HepG2 (cell line): ENCODE data around the gene AAR2. TPM values are rescaled to one million over a fixed set of nuclear protein-coding genes. Genes with fewer than 3 reads are reported as not detected.

ENCODE experiments used
- ATAC-seq: fragments of 200-7000 bp; cut with Tn5 transposase; 3 replicates; pipeline ENCODE4 v1.9.1; 2020; ENCODE audit warnings: mild to moderate bottlenecking, moderate library complexity
- BruUV-seq: library from RNA; stranded (reverse); fragments of 400-500 nt; replicated peaks from 2 replicates; lab custom pipeline; 2021; lab: Mats Ljungman, UMichigan
- CTCF ChIA-PET: fragments of 300-600 bp; formaldehyde crosslinking; extraction: SDS; loops from one replicate; lab custom pipeline; 2021; ENCODE audit warnings: low total read pairs, inconsistent platforms, low intra/inter-chr PET ratio; lab: Yijun Ruan, JAX
- POLR2A ChIA-PET: fragments of 350-600 bp; sonication (Branson Sonifier 250); formaldehyde crosslinking; loops from one replicate; lab custom pipeline; 2020; ENCODE audit warnings: antibody characterized with exemption, inconsistent platforms; lab: Yijun Ruan, JAX
- DNase-seq: peaks from one replicate; pipeline ENCODE4 v3.0.0-alpha.2; 2015; ENCODE audit warnings: low spot score
- FAIRE-seq: peaks from 3 replicates; lab custom pipeline; 2011; peaks lifted over from hg19 to GRCh38; lab: Jason Lieb, UNC
- H2AFZ ChIP-seq: one replicate; pipeline ENCODE4 v1.6.1; 2011; ENCODE audit warnings: low read length, inconsistent platforms
- H3K27ac ChIP-seq: fragments of 300-600 bp; 3 replicates; pipeline ENCODE4 v1.8.0; 2011; ENCODE audit warnings: mixed run types, mild to moderate bottlenecking, mixed read lengths, low read length, inconsistent platforms; ENCODE audit not compliant: insufficient read depth; ENCODE audit errors: extremely low read length
- H3K27me3 ChIP-seq, 2 experiments: fragments of 200-600 bp in 1 of 2; 2 replicates in 1 of 2; 3 replicates in 1 of 2; pipeline versions ENCODE4 v1.6.0 to v1.8.0; 2011; ENCODE audit warnings: low read length in 2 of 2, mild to moderate bottlenecking in 2 of 2, moderate library complexity in 2 of 2, inconsistent platforms in 1 of 2; ENCODE audit not compliant: insufficient read depth in 2 of 2, control insufficient read depth in 1 of 2
- H3K36me3 ChIP-seq, 2 experiments: fragments of 200-600 bp in 1 of 2; replicated peaks in 1 of 2; 2 replicates in 1 of 2; 3 replicates in 1 of 2; pipeline versions ENCODE4 v1.5.1 to v1.8.0; 2011; ENCODE audit warnings: low read length in 2 of 2, inconsistent platforms in 1 of 2; ENCODE audit not compliant: insufficient read depth in 2 of 2, control insufficient read depth in 1 of 2
- H3K4me1 ChIP-seq: 2 replicates; pipeline ENCODE4 v1.5.1; 2012; ENCODE audit warnings: low read length, inconsistent platforms; ENCODE audit not compliant: insufficient read depth
- H3K4me2 ChIP-seq: 2 replicates; pipeline ENCODE4 v1.6.0; 2011; ENCODE audit warnings: low read depth, low read length, inconsistent platforms
- H3K4me3 ChIP-seq, 3 experiments: fragments of 200-600 bp in 1 of 3; sonication (generic), shearing (Covaris generic) in 1 of 3; replicated peaks in 1 of 3; 2 replicates each; pipeline ENCODE4 v1.5.1; 2011 to 2016; ENCODE audit warnings: low read length in 3 of 3, inconsistent platforms in 2 of 3, low read depth in 2 of 3, mild to moderate bottlenecking in 2 of 3, control low read depth in 1 of 3, mixed read lengths in 1 of 3; ENCODE audit not compliant: insufficient read depth in 1 of 3
- H3K79me2 ChIP-seq: one replicate; pipeline ENCODE4 v1.6.1; 2011; ENCODE audit warnings: low read length, inconsistent platforms; ENCODE audit not compliant: insufficient read depth
- H3K9ac ChIP-seq: 2 replicates; pipeline ENCODE4 v1.6.0; 2011; ENCODE audit warnings: mild to moderate bottlenecking, low read depth, low read length, inconsistent platforms; ENCODE audit not compliant: insufficient read depth
- H3K9me3 ChIP-seq: 2 replicates; pipeline ENCODE4 v1.5.1; 2012; ENCODE audit warnings: mild to moderate bottlenecking, low read length
- H4K20me1 ChIP-seq: 2 replicates; pipeline ENCODE4 v1.6.0; 2011; ENCODE audit warnings: inconsistent platforms, mild to moderate bottlenecking, low read length, moderate library complexity; ENCODE audit not compliant: insufficient read depth
- NKX3-1 ChIP-seq: sonication (generic); formaldehyde crosslinking; IDR thresholded peaks from 2 replicates; pipeline ENCODE4 v1.5.0; 2020; ENCODE audit warnings: missing genetic modification reagents
- SMYD3 ChIP-seq: sonication (generic); formaldehyde crosslinking; IDR thresholded peaks from 2 replicates; pipeline ENCODE4 v1.8.1; 2023; ENCODE audit warnings: mild to moderate bottlenecking, missing genetic modification reagents
- WGBS: methylation state at CpG from one replicate; pipeline ENCODE4 v1.1.6; 2017; ENCODE audit warnings: low lambda C conversion rate; 5-methylcytosine and 5-hydroxymethylcytosine counted together
- in situ Hi-C: cut with HindIII; loops from 2 replicates; pipeline ENCODE4 v1.10.0; 2017; ENCODE audit warnings: low pct_unique_long_range_greater_than_20kb; ENCODE audit not compliant: extremely low pct_ligation_motif_present
- intact Hi-C: fragments of 100-400 bp; cut with micrococcal nuclease; formaldehyde crosslinking; loops from one replicate; pipeline ENCODE4 v1.10.0; 2022; ENCODE audit not compliant: unreplicated experiment
- polyA plus RNA-seq, 8 experiments: library from polyadenylated mRNA; depleted of rRNA in 3 of 8; stranded (reverse) in 7 of 8; unstranded in 1 of 8; fragments of >200 nt; fragmentation: Illumina TruSeq in 4 of 8; extraction: Trizol in 4 of 8; gene quantifications; 2 replicates each; pipeline versions ENCODE4 v1.2.1 to v1.2.3, GENCODE V29; 2011 to 2016; ENCODE audit warnings: low read depth in 4 of 8, missing spikeins in 1 of 8, mixed read lengths in 1 of 8; ENCODE audit not compliant: insufficient read depth in 1 of 8
- total RNA-seq, 5 experiments: library from RNA; depleted of rRNA; stranded (reverse); fragments of >200 nt; fragmentation: Illumina TruSeq; extraction: Trizol; gene quantifications; 2 replicates each; pipeline ENCODE4 v1.2.3, GENCODE V29; 2016; ENCODE audit warnings: low read depth in 1 of 5
- TF ChIP-seq, protein P1 (sequence below): IDR thresholded peaks from 2 replicates; pipeline ENCODE4 v1.4.0; 2020; ENCODE audit warnings: mild to moderate bottlenecking, missing genetic modification reagents
- TF ChIP-seq, protein P2 (sequence below): sonication (generic); formaldehyde crosslinking; conservative IDR thresholded peaks from 2 replicates; pipeline ENCODE4 v1.4.0; 2020; ENCODE audit warnings: mild to moderate bottlenecking, missing genetic modification reagents, moderate library complexity

AAR2 gene
- total and polyA plus RNA-seq, 2 of the 13 experiments (the other 11 are each of a cell fraction or from before 2014, with no cell fraction given) = 45.2 to 46.2 TPM

DNA sequence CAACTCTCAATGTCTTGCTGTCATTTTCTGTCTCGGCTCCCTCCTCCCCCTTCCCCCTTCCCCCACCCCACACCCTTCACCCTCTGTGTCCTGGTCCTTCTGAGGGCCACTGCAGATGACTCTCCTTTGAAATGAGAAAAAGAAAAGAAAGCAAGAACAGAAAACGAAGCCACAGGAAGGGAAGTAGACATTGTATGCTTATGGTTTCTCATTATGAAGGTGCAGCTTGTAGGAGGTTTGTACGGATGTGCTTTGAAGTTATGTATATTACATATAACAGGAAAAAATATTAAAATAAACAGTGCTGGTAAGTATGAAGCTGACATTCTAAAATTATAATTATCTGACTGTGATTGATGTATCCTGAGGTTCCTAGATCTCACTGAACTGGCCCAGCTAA lies 6.3 kb upstream of the AAR2 start:
- Histone ChIP-seq H3K9me3 (no peaks in the 10 kb centered on the region), H2AFZ (no peak overlapping the region), H4K20me1 (no peaks in the 10 kb centered on the region), H3K27me3 (no peaks in the 10 kb centered on the region), H3K79me2 (no peaks in the 10 kb centered on the region), H3K9ac (no peak overlapping the region), H3K4me2 (no peak overlapping the region), H3K4me1 (peaks cover 7% of the 10 kb centered on the region; the same call in 1 of the 2 replicates), H3K27ac (no peak overlapping the region), H3K36me3 (peaks cover 5 to 15% of the 10 kb centered on the region in 2 experiments; a peak in 2 of 5 replicates), H3K4me3 (no peak overlapping the region)
- no TSS peak for BruUV-seq
- intact Hi-C loops (no loop called here), in situ Hi-C loops (no loop called here)
- TF ChIP-seq, protein P1, sequence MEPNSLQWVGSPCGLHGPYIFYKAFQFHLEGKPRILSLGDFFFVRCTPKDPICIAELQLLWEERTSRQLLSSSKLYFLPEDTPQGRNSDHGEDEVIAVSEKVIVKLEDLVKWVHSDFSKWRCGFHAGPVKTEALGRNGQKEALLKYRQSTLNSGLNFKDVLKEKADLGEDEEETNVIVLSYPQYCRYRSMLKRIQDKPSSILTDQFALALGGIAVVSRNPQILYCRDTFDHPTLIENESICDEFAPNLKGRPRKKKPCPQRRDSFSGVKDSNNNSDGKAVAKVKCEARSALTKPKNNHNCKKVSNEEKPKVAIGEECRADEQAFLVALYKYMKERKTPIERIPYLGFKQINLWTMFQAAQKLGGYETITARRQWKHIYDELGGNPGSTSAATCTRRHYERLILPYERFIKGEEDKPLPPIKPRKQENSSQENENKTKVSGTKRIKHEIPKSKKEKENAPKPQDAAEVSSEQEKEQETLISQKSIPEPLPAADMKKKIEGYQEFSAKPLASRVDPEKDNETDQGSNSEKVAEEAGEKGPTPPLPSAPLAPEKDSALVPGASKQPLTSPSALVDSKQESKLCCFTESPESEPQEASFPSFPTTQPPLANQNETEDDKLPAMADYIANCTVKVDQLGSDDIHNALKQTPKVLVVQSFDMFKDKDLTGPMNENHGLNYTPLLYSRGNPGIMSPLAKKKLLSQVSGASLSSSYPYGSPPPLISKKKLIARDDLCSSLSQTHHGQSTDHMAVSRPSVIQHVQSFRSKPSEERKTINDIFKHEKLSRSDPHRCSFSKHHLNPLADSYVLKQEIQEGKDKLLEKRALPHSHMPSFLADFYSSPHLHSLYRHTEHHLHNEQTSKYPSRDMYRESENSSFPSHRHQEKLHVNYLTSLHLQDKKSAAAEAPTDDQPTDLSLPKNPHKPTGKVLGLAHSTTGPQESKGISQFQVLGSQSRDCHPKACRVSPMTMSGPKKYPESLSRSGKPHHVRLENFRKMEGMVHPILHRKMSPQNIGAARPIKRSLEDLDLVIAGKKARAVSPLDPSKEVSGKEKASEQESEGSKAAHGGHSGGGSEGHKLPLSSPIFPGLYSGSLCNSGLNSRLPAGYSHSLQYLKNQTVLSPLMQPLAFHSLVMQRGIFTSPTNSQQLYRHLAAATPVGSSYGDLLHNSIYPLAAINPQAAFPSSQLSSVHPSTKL (CRISPR knock-in tag) = no peak
- TF ChIP-seq NKX3-1 (CRISPR knock-in tag) (no peak), SMYD3 (CRISPR knock-in tag) (no peak)
- TF ChIP-seq, protein P2, sequence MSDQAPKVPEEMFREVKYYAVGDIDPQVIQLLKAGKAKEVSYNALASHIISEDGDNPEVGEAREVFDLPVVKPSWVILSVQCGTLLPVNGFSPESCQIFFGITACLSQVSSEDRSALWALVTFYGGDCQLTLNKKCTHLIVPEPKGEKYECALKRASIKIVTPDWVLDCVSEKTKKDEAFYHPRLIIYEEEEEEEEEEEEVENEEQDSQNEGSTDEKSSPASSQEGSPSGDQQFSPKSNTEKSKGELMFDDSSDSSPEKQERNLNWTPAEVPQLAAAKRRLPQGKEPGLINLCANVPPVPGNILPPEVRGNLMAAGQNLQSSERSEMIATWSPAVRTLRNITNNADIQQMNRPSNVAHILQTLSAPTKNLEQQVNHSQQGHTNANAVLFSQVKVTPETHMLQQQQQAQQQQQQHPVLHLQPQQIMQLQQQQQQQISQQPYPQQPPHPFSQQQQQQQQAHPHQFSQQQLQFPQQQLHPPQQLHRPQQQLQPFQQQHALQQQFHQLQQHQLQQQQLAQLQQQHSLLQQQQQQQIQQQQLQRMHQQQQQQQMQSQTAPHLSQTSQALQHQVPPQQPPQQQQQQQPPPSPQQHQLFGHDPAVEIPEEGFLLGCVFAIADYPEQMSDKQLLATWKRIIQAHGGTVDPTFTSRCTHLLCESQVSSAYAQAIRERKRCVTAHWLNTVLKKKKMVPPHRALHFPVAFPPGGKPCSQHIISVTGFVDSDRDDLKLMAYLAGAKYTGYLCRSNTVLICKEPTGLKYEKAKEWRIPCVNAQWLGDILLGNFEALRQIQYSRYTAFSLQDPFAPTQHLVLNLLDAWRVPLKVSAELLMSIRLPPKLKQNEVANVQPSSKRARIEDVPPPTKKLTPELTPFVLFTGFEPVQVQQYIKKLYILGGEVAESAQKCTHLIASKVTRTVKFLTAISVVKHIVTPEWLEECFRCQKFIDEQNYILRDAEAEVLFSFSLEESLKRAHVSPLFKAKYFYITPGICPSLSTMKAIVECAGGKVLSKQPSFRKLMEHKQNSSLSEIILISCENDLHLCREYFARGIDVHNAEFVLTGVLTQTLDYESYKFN = no peak
- DNase-seq (no peak), FAIRE-seq (no peak), ATAC-seq (no peak)
- ChIA-PET CTCF (no interaction called here), POLR2A (interaction anchor here (1.0 kb wide), 1 partner anchor 276 kb away, joined by 4 read pairs; the partner anchor contains the start of gene SCAND1)
- WGBS = 67% methylated on average over 3 of the region's 3 CpGs
